A549 (cell line): Measurements from ENCODE around the gene CFAP157. TPM values are rescaled to one million over a fixed set of nuclear protein-coding genes. Genes with fewer than 3 reads are reported as not detected.

ENCODE experiments used
- ATAC-seq, 2 experiments: fragments of 200-7000 bp in 1 of 2; fragments of >200 bp in 1 of 2; cut with Nextera tagmentation in 1 of 2; cut with Tn5 transposase in 1 of 2; 3 replicates each; pipeline versions ENCODE4 v1.8.0 to v1.9.1; 2018 to 2020; ENCODE audit warnings: mild to moderate bottlenecking in 1 of 2, moderate library complexity in 1 of 2
- CTCF ChIA-PET: fragments of 300-600 bp; sonication (Branson Sonifier 250); formaldehyde crosslinking; extraction: SDS; loops from one replicate; lab custom pipeline; 2021; ENCODE audit warnings: antibody characterized with exemption, inconsistent platforms; lab: Yijun Ruan, JAX
- POLR2A ChIA-PET: fragments of 350-600 bp; formaldehyde crosslinking; extraction: SDS; loops from one replicate; lab custom pipeline; 2021; ENCODE audit warnings: antibody characterized with exemption, inconsistent platforms; lab: Yijun Ruan, JAX
- DNase-seq, 2 experiments: peaks; one replicate each; pipeline versions ENCODE4 v3.0.0 to v3.0.0-alpha.2; 2011 to 2016; ENCODE audit warnings: low read depth in 1 of 2, low spot score in 1 of 2
- FAIRE-seq: peaks from 2 replicates; lab custom pipeline; 2011; peaks lifted over from hg19 to GRCh38; lab: Jason Lieb, UNC
- H3K27ac ChIP-seq, 2 experiments: fragments of >200 bp; sonication (Bioruptor Twin); formaldehyde crosslinking; 3 replicates each; pipeline ENCODE4 v1.5.1; 2016 to 2017
- H3K4me1 ChIP-seq: fragments of >200 bp; sonication (Bioruptor Twin); formaldehyde crosslinking; 3 replicates; pipeline ENCODE4 v1.6.1; 2016
- H3K4me2 ChIP-seq: fragments of >200 bp; sonication (Bioruptor Twin); formaldehyde crosslinking; 3 replicates; pipeline ENCODE4 v1.6.1; 2016
- H3K4me3 ChIP-seq: fragments of >200 bp; sonication (Bioruptor Twin); formaldehyde crosslinking; 3 replicates; pipeline ENCODE4 v1.5.1; 2016
- H3K9me3 ChIP-seq: fragments of >200 bp; sonication (Bioruptor Twin); formaldehyde crosslinking; 3 replicates; pipeline ENCODE4 v1.6.1; 2016
- BCL3 ChIP-seq: fragments of >200 bp; sonication (Bioruptor Twin); formaldehyde crosslinking; IDR thresholded peaks from 3 replicates; pipeline ENCODE4 v1.6.1; 2016
- BHLHE40 ChIP-seq: IDR thresholded peaks from 2 replicates; pipeline ENCODE4 v1.6.1; 2012; ENCODE audit warnings: low read depth, low read length, inconsistent platforms
- CEBPB ChIP-seq, 2 experiments: fragments of >200 bp in 1 of 2; sonication (Bioruptor Twin) in 1 of 2; formaldehyde crosslinking in 1 of 2; IDR thresholded peaks; 2 replicates each; pipeline ENCODE4 v1.6.1; 2012 to 2016
- CHD2 ChIP-seq: fragments of 150-350 bp; IDR thresholded peaks from 2 replicates; pipeline ENCODE4 v1.6.1; 2014; ENCODE audit warnings: low read length; ENCODE audit not compliant: partially characterized antibody
- E2F6 ChIP-seq: IDR thresholded peaks from 2 replicates; pipeline ENCODE4 v1.6.1; 2012; ENCODE audit warnings: low read depth, borderline replicate concordance
- EHMT2 ChIP-seq: fragments of 200-600 bp; sonication (generic); IDR thresholded peaks from 2 replicates; pipeline ENCODE4 v1.6.1; 2016; ENCODE audit warnings: antibody characterized with exemption, low read depth, mild to moderate bottlenecking, moderate library complexity
- EP300 ChIP-seq, 2 experiments: fragments of >200 bp; sonication (Bioruptor Twin); formaldehyde crosslinking; IDR thresholded peaks; 2 replicates in 1 of 2; 3 replicates in 1 of 2; pipeline ENCODE4 v1.6.1; 2016 to 2017
- ESRRA ChIP-seq: fragments of 150-350 bp; IDR thresholded peaks from 2 replicates; pipeline ENCODE4 v1.6.1; 2014; ENCODE audit warnings: mild to moderate bottlenecking, low read length, borderline replicate concordance
- FOSB ChIP-seq: fragments of 250-450 bp; sonication (Bioruptor Pico); IDR thresholded peaks from 2 replicates; pipeline ENCODE4 v1.5.0; 2020; ENCODE audit warnings: mild to moderate bottlenecking, moderate library complexity
- GATA3 ChIP-seq: IDR thresholded peaks from 2 replicates; pipeline ENCODE4 v1.6.1; 2012; ENCODE audit warnings: borderline replicate concordance
- HES2 ChIP-seq: fragments of >200 bp; sonication (Bioruptor Twin); formaldehyde crosslinking; IDR thresholded peaks from 2 replicates; pipeline ENCODE4 v1.6.1; 2016
- HMGXB4 ChIP-seq: fragments of 250-450 bp; sonication (Bioruptor Pico); IDR thresholded peaks from 2 replicates; pipeline ENCODE4 v1.5.0; 2021; ENCODE audit warnings: mild to moderate bottlenecking, moderate library complexity, borderline replicate concordance
- HOXB5 ChIP-seq: fragments of 250-450 bp; sonication (Bioruptor Pico); IDR thresholded peaks from 2 replicates; pipeline ENCODE4 v1.5.0; 2020; ENCODE audit warnings: mild to moderate bottlenecking, moderate library complexity
- JUN ChIP-seq, 2 experiments: fragments of >200 bp; sonication (Bioruptor Twin); formaldehyde crosslinking; IDR thresholded peaks; 2 replicates in 1 of 2; 3 replicates in 1 of 2; pipeline ENCODE4 v1.6.1; 2016 to 2017
- MAFK ChIP-seq: fragments of 450-650 bp; IDR thresholded peaks from 2 replicates; pipeline ENCODE4 v1.6.1; 2014; ENCODE audit not compliant: partially characterized antibody
- MAX ChIP-seq: IDR thresholded peaks from 2 replicates; pipeline ENCODE4 v1.6.1; 2012
- PBX3 ChIP-seq: IDR thresholded peaks from 2 replicates; pipeline ENCODE4 v1.6.1; 2012
- PHF8 ChIP-seq: fragments of 200-600 bp; sonication (generic); IDR thresholded peaks from 2 replicates; pipeline ENCODE4 v1.6.1; 2016; ENCODE audit warnings: low read depth, mild to moderate bottlenecking, antibody characterized with exemption, moderate library complexity, borderline replicate concordance
- POLR2AphosphoS2 ChIP-seq: conservative IDR thresholded peaks from 2 replicates; pipeline ENCODE4 v1.6.1; 2012; ENCODE audit warnings: low read length, improper control_type of control experiment, inconsistent platforms
- RFX5 ChIP-seq: fragments of 450-650 bp; IDR thresholded peaks from 2 replicates; pipeline ENCODE4 v1.7.1; 2014; ENCODE audit warnings: antibody characterized with exemption, mild to moderate bottlenecking, moderate library complexity
- RNF2 ChIP-seq: fragments of 200-600 bp; sonication (generic); IDR thresholded peaks from 2 replicates; pipeline ENCODE4 v1.6.1; 2016; ENCODE audit warnings: low read depth, mild to moderate bottlenecking, antibody characterized with exemption, moderate library complexity, borderline replicate concordance
- SMC3 ChIP-seq: fragments of >200 bp; sonication (Bioruptor Twin); formaldehyde crosslinking; IDR thresholded peaks from 3 replicates; pipeline ENCODE4 v1.6.1; 2018; ENCODE audit warnings: inconsistent platforms
- SREBF2 ChIP-seq: fragments of 450-650 bp; IDR thresholded peaks from 2 replicates; pipeline ENCODE4 v1.6.1; 2014; ENCODE audit warnings: mild to moderate bottlenecking, moderate library complexity
- ZSCAN20 ChIP-seq: fragments of 250-450 bp; sonication (Bioruptor Pico); IDR thresholded peaks from 2 replicates; pipeline ENCODE4 v1.8.0; 2022; ENCODE audit warnings: mild to moderate bottlenecking, moderate library complexity
- WGBS: methylation state at CpG from one replicate; pipeline ENCODE4 v1.1.6; 2017; ENCODE audit errors: missing lambda C conversion rate; 5-methylcytosine and 5-hydroxymethylcytosine counted together
- polyA plus RNA-seq, 4 experiments: library from polyadenylated mRNA; depleted of rRNA in 3 of 4; stranded (reverse); fragments of >200 nt; fragmentation: RNase III in 1 of 4; extraction: RNeasy Plus Mini Kit Qiagen cat#74134 plus additional on column Dnase treatment in 1 of 4; gene quantifications; 2 replicates in 3 of 4; 3 replicates in 1 of 4; pipeline ENCODE4 v1.2.3, GENCODE V29; 2011 to 2017
- TF ChIP-seq, protein P1 (sequence below): fragments of 200-600 bp; sonication (generic); IDR thresholded peaks from 2 replicates; pipeline ENCODE4 v1.6.1; 2016; ENCODE audit warnings: antibody characterized with exemption, mild to moderate bottlenecking, moderate library complexity
- TF ChIP-seq, protein P2 (sequence below): fragments of >200 bp; sonication (Bioruptor Twin); formaldehyde crosslinking; IDR thresholded peaks from 3 replicates; pipeline ENCODE4 v1.5.1; 2016

CFAP157 gene
- polyA plus RNA-seq, 2 of the 4 experiments (the other 2 are of a cell fraction): 0.04 TPM

GRCh38 chr9:127693143-127693542 lies 13.6 kb upstream of the CFAP157 start:
- Histone ChIP-seq H3K4me3 (no peak overlapping the region), H3K4me2 (no peak overlapping the region), H3K9me3 (no peaks in the 10 kb centered on the region), H3K27ac (no peak overlapping the region), H3K4me1 (no peaks in the 10 kb centered on the region)
- ATAC-seq (no peak), DNase-seq (no peak), FAIRE-seq (no peak)
- POLR2A ChIA-PET: no interaction called here
- TF ChIP-seq SMC3 (no peak), ESRRA (no peak), E2F6 (no peak), CEBPB (IDR thresholded peaks at IDR 0.05) (no peak), EHMT2 (no peak), PBX3 (no peak), SREBF2 (no peak), MAX (no peak), POLR2AphosphoS2 (no peak), HES2 (no peak), PHF8 (no peak), GATA3 (no peak), RNF2 (no peak), CHD2 (no peak), FOSB (no peak)
- TF ChIP-seq, protein P1, sequence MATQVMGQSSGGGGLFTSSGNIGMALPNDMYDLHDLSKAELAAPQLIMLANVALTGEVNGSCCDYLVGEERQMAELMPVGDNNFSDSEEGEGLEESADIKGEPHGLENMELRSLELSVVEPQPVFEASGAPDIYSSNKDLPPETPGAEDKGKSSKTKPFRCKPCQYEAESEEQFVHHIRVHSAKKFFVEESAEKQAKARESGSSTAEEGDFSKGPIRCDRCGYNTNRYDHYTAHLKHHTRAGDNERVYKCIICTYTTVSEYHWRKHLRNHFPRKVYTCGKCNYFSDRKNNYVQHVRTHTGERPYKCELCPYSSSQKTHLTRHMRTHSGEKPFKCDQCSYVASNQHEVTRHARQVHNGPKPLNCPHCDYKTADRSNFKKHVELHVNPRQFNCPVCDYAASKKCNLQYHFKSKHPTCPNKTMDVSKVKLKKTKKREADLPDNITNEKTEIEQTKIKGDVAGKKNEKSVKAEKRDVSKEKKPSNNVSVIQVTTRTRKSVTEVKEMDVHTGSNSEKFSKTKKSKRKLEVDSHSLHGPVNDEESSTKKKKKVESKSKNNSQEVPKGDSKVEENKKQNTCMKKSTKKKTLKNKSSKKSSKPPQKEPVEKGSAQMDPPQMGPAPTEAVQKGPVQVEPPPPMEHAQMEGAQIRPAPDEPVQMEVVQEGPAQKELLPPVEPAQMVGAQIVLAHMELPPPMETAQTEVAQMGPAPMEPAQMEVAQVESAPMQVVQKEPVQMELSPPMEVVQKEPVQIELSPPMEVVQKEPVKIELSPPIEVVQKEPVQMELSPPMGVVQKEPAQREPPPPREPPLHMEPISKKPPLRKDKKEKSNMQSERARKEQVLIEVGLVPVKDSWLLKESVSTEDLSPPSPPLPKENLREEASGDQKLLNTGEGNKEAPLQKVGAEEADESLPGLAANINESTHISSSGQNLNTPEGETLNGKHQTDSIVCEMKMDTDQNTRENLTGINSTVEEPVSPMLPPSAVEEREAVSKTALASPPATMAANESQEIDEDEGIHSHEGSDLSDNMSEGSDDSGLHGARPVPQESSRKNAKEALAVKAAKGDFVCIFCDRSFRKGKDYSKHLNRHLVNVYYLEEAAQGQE: no peak
- WGBS: 72% methylated on average over 10 of the region's 10 CpGs
- CTCF ChIA-PET: interaction anchor here (0.6 to 3.2 kb wide), 4 partner anchors 11 to 228 kb away, joined by 3 to 13 read pairs (median 4); no protein-coding TSS in a partner anchor

DNA sequence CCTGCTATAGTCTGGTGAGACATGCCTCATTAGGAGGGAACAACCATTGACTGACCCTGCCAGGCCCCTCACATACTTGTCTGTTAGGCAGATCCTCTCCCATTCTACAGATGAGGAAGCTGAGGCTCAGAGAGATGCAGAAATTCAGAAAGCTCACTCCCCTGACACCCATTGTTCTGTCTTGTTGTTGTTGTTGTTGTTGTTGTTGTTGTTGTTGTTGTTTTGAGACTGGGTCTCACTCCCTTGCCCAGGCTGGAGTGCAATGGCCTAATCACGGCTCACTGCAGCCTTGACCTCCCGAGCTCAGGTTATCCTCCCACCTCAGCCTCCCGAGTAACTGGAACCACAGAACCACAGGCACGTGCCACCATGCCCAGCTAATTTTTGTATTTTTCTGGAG lies 13.1 kb upstream of the CFAP157 start:
- ATAC-seq (no peak), DNase-seq (no peak), FAIRE-seq (no peak)
- no peak for TF ChIP-seq RFX5
- TF ChIP-seq, protein P2, sequence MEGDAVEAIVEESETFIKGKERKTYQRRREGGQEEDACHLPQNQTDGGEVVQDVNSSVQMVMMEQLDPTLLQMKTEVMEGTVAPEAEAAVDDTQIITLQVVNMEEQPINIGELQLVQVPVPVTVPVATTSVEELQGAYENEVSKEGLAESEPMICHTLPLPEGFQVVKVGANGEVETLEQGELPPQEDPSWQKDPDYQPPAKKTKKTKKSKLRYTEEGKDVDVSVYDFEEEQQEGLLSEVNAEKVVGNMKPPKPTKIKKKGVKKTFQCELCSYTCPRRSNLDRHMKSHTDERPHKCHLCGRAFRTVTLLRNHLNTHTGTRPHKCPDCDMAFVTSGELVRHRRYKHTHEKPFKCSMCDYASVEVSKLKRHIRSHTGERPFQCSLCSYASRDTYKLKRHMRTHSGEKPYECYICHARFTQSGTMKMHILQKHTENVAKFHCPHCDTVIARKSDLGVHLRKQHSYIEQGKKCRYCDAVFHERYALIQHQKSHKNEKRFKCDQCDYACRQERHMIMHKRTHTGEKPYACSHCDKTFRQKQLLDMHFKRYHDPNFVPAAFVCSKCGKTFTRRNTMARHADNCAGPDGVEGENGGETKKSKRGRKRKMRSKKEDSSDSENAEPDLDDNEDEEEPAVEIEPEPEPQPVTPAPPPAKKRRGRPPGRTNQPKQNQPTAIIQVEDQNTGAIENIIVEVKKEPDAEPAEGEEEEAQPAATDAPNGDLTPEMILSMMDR: no peak
- no peak for TF ChIP-seq PHF8
- TF ChIP-seq HMGXB4: no peak
- TF ChIP-seq BCL3: no peak
- no peak for TF ChIP-seq HOXB5
- TF ChIP-seq BHLHE40: no peak
- no peak for TF ChIP-seq GATA3
- no peak for TF ChIP-seq EP300 (IDR thresholded peaks at IDR 0.05)
- no peak for TF ChIP-seq MAFK
- TF ChIP-seq ZSCAN20 (CRISPR knock-in tag): no peak
- no peak for TF ChIP-seq JUN (IDR thresholded peaks at IDR 0.05)
- Histone ChIP-seq H3K4me2 (no peak overlapping the region), H3K27ac (no peak overlapping the region), H3K9me3 (no peaks in the 10 kb centered on the region), H3K4me3 (no peak overlapping the region), H3K4me1 (0 out of 3 replicates have a peak, but pooled peaks cover under 1% of the 10 kb centered on the region)
- CTCF ChIA-PET: interaction anchor here (0.6 to 3.2 kb wide), 4 partner anchors 11 to 176 kb away, joined by 3 to 13 read pairs (median 4); no protein-coding TSS in a partner anchor
- 91% methylated on average over 4 of the region's 4 CpGs for WGBS
- POLR2A ChIA-PET: no interaction called here
